ENCODE data around the gene DBX1.

DNA sequence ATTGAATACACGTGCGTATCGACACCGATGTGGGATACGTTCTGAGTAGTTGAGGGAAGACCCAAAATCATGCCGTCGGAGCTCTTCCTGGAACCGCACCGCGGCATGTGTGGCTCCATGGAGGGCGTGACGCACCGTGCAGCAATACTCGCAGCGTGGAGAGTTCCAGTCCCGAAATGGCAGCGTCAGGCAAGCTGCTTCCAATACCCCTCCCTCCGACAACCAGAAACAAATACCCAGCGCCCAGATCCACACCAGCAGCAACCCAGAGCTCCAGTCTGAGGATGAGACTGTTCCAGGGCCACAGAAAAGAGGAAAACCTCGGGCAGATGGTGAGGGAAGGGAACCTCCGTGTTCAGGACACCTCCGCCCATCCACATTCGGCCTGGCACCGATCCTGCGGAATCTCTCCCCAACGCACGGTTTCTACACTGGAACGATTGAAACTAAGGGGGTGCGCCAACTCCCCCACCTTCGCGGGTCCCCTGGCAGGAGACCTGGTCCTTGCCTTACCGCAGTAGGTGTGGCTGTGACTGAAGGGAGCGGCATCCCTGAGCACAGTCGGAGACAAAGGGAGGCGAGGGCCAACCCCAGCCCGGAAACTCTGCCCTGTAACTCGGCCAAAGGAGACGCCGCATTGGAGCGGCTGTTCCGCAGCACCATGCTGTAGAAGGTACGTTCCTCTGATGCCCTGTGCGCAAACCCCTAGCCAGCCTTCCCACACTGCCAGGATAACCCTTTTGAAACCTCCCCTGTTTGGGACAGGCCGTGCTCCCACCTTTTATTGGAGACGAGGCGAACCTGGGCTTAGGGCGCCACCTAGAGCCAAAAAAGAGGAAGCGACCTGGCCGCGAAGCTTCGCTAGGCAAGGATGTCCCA is 28.2 kb downstream of the DBX1 start:
- TF ChIP-seq, protein P1, sequence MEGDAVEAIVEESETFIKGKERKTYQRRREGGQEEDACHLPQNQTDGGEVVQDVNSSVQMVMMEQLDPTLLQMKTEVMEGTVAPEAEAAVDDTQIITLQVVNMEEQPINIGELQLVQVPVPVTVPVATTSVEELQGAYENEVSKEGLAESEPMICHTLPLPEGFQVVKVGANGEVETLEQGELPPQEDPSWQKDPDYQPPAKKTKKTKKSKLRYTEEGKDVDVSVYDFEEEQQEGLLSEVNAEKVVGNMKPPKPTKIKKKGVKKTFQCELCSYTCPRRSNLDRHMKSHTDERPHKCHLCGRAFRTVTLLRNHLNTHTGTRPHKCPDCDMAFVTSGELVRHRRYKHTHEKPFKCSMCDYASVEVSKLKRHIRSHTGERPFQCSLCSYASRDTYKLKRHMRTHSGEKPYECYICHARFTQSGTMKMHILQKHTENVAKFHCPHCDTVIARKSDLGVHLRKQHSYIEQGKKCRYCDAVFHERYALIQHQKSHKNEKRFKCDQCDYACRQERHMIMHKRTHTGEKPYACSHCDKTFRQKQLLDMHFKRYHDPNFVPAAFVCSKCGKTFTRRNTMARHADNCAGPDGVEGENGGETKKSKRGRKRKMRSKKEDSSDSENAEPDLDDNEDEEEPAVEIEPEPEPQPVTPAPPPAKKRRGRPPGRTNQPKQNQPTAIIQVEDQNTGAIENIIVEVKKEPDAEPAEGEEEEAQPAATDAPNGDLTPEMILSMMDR (IDR thresholded peaks at IDR 0.05) = peak; percentile 92
- TF ChIP-seq ZFX (IDR thresholded peaks at IDR 0.05; ENCODE audit: borderline replicate concordance) = no peak
